HepG2 (cell line): Measurements from ENCODE around the gene MRPL27. TPM values are rescaled to one million over a fixed set of nuclear protein-coding genes. Genes with fewer than 3 reads are reported as not detected.
A peak's percentile ranks its signal among the peaks of the same experiment; 100 is the strongest.

Experiments used
- ATAC-seq: fragments of 200-7000 bp; cut with Tn5 transposase; 3 replicates; pipeline ENCODE4 v1.9.1; 2020; ENCODE audit warnings: mild to moderate bottlenecking, moderate library complexity
- BruUV-seq: library from RNA; stranded (reverse); fragments of 400-500 nt; replicated peaks from 2 replicates; lab custom pipeline; 2021; lab: Mats Ljungman, UMichigan
- CTCF ChIA-PET: fragments of 300-600 bp; formaldehyde crosslinking; extraction: SDS; loops from one replicate; lab custom pipeline; 2021; ENCODE audit warnings: low total read pairs, inconsistent platforms, low intra/inter-chr PET ratio; lab: Yijun Ruan, JAX
- POLR2A ChIA-PET: fragments of 350-600 bp; sonication (Branson Sonifier 250); formaldehyde crosslinking; loops from one replicate; lab custom pipeline; 2020; ENCODE audit warnings: antibody characterized with exemption, inconsistent platforms; lab: Yijun Ruan, JAX
- DNase-seq: peaks from one replicate; pipeline ENCODE4 v3.0.0-alpha.2; 2015; ENCODE audit warnings: low spot score
- FAIRE-seq: peaks from 3 replicates; lab custom pipeline; 2011; peaks lifted over from hg19 to GRCh38; lab: Jason Lieb, UNC
- H2AFZ ChIP-seq: one replicate; pipeline ENCODE4 v1.6.1; 2011; ENCODE audit warnings: low read length, inconsistent platforms
- H3K27ac ChIP-seq: fragments of 300-600 bp; 3 replicates; pipeline ENCODE4 v1.8.0; 2011; ENCODE audit warnings: mixed run types, mild to moderate bottlenecking, mixed read lengths, low read length, inconsistent platforms; ENCODE audit not compliant: insufficient read depth; ENCODE audit errors: extremely low read length
- H3K27me3 ChIP-seq, 2 experiments: fragments of 200-600 bp in 1 of 2; 2 replicates in 1 of 2; 3 replicates in 1 of 2; pipeline versions ENCODE4 v1.6.0 to v1.8.0; 2011; ENCODE audit warnings: low read length in 2 of 2, mild to moderate bottlenecking in 2 of 2, moderate library complexity in 2 of 2, inconsistent platforms in 1 of 2; ENCODE audit not compliant: insufficient read depth in 2 of 2, control insufficient read depth in 1 of 2
- H3K36me3 ChIP-seq, 2 experiments: fragments of 200-600 bp in 1 of 2; replicated peaks in 1 of 2; 2 replicates in 1 of 2; 3 replicates in 1 of 2; pipeline versions ENCODE4 v1.5.1 to v1.8.0; 2011; ENCODE audit warnings: low read length in 2 of 2, inconsistent platforms in 1 of 2; ENCODE audit not compliant: insufficient read depth in 2 of 2, control insufficient read depth in 1 of 2
- H3K4me1 ChIP-seq: 2 replicates; pipeline ENCODE4 v1.5.1; 2012; ENCODE audit warnings: low read length, inconsistent platforms; ENCODE audit not compliant: insufficient read depth
- H3K4me2 ChIP-seq: 2 replicates; pipeline ENCODE4 v1.6.0; 2011; ENCODE audit warnings: low read depth, low read length, inconsistent platforms
- H3K4me3 ChIP-seq, 3 experiments: fragments of 200-600 bp in 1 of 3; sonication (generic), shearing (Covaris generic) in 1 of 3; replicated peaks in 1 of 3; 2 replicates each; pipeline ENCODE4 v1.5.1; 2011 to 2016; ENCODE audit warnings: low read length in 3 of 3, inconsistent platforms in 2 of 3, low read depth in 2 of 3, mild to moderate bottlenecking in 2 of 3, control low read depth in 1 of 3, mixed read lengths in 1 of 3; ENCODE audit not compliant: insufficient read depth in 1 of 3
- H3K79me2 ChIP-seq: one replicate; pipeline ENCODE4 v1.6.1; 2011; ENCODE audit warnings: low read length, inconsistent platforms; ENCODE audit not compliant: insufficient read depth
- H3K9ac ChIP-seq: 2 replicates; pipeline ENCODE4 v1.6.0; 2011; ENCODE audit warnings: mild to moderate bottlenecking, low read depth, low read length, inconsistent platforms; ENCODE audit not compliant: insufficient read depth
- H3K9me3 ChIP-seq: 2 replicates; pipeline ENCODE4 v1.5.1; 2012; ENCODE audit warnings: mild to moderate bottlenecking, low read length
- H4K20me1 ChIP-seq: 2 replicates; pipeline ENCODE4 v1.6.0; 2011; ENCODE audit warnings: inconsistent platforms, mild to moderate bottlenecking, low read length, moderate library complexity; ENCODE audit not compliant: insufficient read depth
- AGO2 ChIP-seq: fragments of 200-400 bp; formaldehyde crosslinking; optimal IDR thresholded peaks from 2 replicates; pipeline ENCODE3; 2017; ENCODE audit warnings: mild to moderate bottlenecking, low read depth, low read length, moderate library complexity
- POLR2G ChIP-seq: fragments of 200-400 bp; formaldehyde crosslinking; IDR thresholded peaks from 2 replicates; pipeline ENCODE4 v1.6.1; 2018; ENCODE audit warnings: mild to moderate bottlenecking, low read depth, low read length, moderate library complexity
- ZNF614 ChIP-seq: IDR thresholded peaks from 2 replicates; pipeline ENCODE4 v1.6.1; 2018; ENCODE audit warnings: missing biosample characterization, missing genetic modification reagents, inconsistent platforms, borderline replicate concordance
- ZNF652 ChIP-seq: IDR thresholded peaks from 2 replicates; pipeline ENCODE4 v1.6.1; 2016; ENCODE audit warnings: low read depth, borderline replicate concordance
- WGBS: methylation state at CpG from one replicate; pipeline ENCODE4 v1.1.6; 2017; ENCODE audit warnings: low lambda C conversion rate; 5-methylcytosine and 5-hydroxymethylcytosine counted together
- in situ Hi-C: cut with HindIII; loops from 2 replicates; pipeline ENCODE4 v1.10.0; 2017; ENCODE audit warnings: low pct_unique_long_range_greater_than_20kb; ENCODE audit not compliant: extremely low pct_ligation_motif_present
- intact Hi-C: fragments of 100-400 bp; cut with micrococcal nuclease; formaldehyde crosslinking; loops from one replicate; pipeline ENCODE4 v1.10.0; 2022; ENCODE audit not compliant: unreplicated experiment
- polyA plus RNA-seq, 8 experiments: library from polyadenylated mRNA; depleted of rRNA in 3 of 8; stranded (reverse) in 7 of 8; unstranded in 1 of 8; fragments of >200 nt; fragmentation: Illumina TruSeq in 4 of 8; extraction: Trizol in 4 of 8; gene quantifications; 2 replicates each; pipeline versions ENCODE4 v1.2.1 to v1.2.3, GENCODE V29; 2011 to 2016; ENCODE audit warnings: low read depth in 4 of 8, missing spikeins in 1 of 8, mixed read lengths in 1 of 8; ENCODE audit not compliant: insufficient read depth in 1 of 8
- total RNA-seq, 5 experiments: library from RNA; depleted of rRNA; stranded (reverse); fragments of >200 nt; fragmentation: Illumina TruSeq; extraction: Trizol; gene quantifications; 2 replicates each; pipeline ENCODE4 v1.2.3, GENCODE V29; 2016; ENCODE audit warnings: low read depth in 1 of 5
- TF ChIP-seq, protein P1 (sequence below): sonication (generic); formaldehyde crosslinking; IDR thresholded peaks from 2 replicates; pipeline ENCODE4 v1.4.0; 2020; ENCODE audit warnings: missing genetic modification reagents

MRPL27 gene
- total and polyA plus RNA-seq, 2 of the 13 experiments (the other 11 are each of a cell fraction or from before 2014, with no cell fraction given): 137 to 217 TPM

DNA sequence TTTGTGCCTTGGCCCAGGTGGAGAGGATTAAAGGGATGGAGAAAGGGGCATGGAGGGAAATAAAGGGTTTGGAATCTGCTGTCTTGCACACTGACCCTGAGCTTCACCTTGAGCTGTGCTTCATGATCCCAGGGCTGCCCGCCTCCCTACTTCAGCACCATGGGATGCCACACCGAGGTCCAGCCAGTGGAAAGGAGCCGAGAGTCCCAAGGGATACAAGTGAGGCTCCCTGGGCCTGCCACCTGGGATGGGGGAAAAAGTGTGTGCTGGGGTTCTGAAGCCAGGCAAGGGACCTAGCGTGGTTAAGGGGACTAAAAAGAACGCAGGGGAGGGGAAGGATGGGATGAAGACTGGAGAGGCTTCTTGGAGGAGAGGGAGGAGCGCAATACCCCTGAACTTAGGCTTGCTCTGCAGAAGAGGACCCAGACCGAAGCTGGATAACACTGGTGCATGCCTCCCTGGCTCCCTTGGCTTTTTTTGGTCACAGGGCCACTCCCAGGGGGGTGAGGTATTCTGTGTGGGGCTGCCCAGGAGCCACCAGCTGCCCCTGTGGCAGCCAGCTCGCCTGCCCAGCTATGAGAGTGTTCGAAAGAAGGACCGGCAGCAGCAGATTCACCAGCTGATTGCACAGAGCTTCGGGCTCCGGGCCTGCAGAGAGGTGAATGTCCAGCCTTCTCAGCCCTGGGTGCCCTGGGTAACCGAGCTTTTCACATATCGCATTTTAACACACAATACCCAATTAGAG lies 7.2 kb downstream of the MRPL27 start:
- H3K9me3 ChIP-seq: no peaks in the 10 kb centered on the region
- no peak for FAIRE-seq
- peaks cover 37% of the 10 kb centered on the region for H3K4me1 ChIP-seq
- H4K20me1 ChIP-seq: no peaks in the 10 kb centered on the region
- in situ Hi-C loops: no loop called here
- peaks cover 13% of the 10 kb centered on the region for H3K79me2 ChIP-seq
- H3K4me2 ChIP-seq: no peak overlapping the region
- ChIA-PET CTCF (no interaction called here), POLR2A (interaction anchor here (2.0 kb wide), 1 partner anchor 31 kb away, joined by 12 read pairs; the partner anchor contains the start of gene LRRC59)
- H3K4me3 ChIP-seq: no peak overlapping the region
- intact Hi-C loops: no loop called here
- no peaks in the 10 kb centered on the region for H3K27me3 ChIP-seq
- peaks cover 33 to 57% of the 10 kb centered on the region in 2 experiments for H3K36me3 ChIP-seq
- no peak for DNase-seq
- H2AFZ ChIP-seq: no peak overlapping the region
- 94% methylated on average over 14 of the region's 14 CpGs for WGBS
- ATAC-seq: no peak
- TF ChIP-seq POLR2G (peak; percentile 24; the same call in 1 of the 2 replicates), ZNF614 (CRISPR knock-in tag) (no peak), AGO2 (peak; percentile 24)
- TF ChIP-seq, all 625 proteins: peak for 2
- Histone ChIP-seq H3K27ac (no peak overlapping the region), H3K9ac (no peak overlapping the region)
- no TSS peak for BruUV-seq

DNA sequence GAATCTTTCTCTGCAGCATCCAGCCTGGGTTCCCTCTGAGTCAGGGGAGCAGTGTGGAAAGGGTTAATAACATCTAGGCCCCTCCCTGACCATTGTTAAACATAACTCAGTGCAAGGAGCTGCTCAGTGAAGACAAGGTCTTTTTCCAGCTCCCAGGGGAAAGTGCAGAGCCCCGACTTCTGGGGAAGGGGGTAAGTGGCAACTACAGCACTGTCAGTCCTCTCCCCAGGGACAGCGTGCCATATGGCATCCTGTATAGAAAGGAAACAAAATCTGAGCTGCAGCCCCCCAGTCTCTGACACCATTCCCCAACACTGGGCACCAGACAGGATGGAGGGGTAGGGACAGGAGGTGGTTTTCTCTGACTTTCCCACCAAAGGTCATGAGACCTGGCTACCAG lies 7.8 kb downstream of the MRPL27 start:
- Histone ChIP-seq H4K20me1 (no peaks in the 10 kb centered on the region), H3K4me1 (peaks cover 30% of the 10 kb centered on the region), H3K27ac (no peak overlapping the region), H3K79me2 (peaks cover 7% of the 10 kb centered on the region), H3K4me3 (no peak overlapping the region), H3K9me3 (no peaks in the 10 kb centered on the region), H3K4me2 (no peak overlapping the region), H3K36me3 (peaks cover 28 to 51% of the 10 kb centered on the region in 2 experiments), H2AFZ (no peak overlapping the region), H3K27me3 (no peaks in the 10 kb centered on the region), H3K9ac (no peak overlapping the region)
- FAIRE-seq (no peak), ATAC-seq (no peak), DNase-seq (no peak)
- whole genome bisulfite sequencing: 76% methylated on average over 2 of the region's 2 CpGs
- POLR2A ChIA-PET: interaction anchor here (2.0 kb wide), 1 partner anchor 32 kb away, joined by 12 read pairs; the partner anchor contains the start of gene LRRC59
- CTCF ChIA-PET: no interaction called here
- no TSS peak for BruUV-seq
- TF ChIP-seq ZNF652 (CRISPR knock-in tag): peak; percentile 77
- TF ChIP-seq, protein P1, sequence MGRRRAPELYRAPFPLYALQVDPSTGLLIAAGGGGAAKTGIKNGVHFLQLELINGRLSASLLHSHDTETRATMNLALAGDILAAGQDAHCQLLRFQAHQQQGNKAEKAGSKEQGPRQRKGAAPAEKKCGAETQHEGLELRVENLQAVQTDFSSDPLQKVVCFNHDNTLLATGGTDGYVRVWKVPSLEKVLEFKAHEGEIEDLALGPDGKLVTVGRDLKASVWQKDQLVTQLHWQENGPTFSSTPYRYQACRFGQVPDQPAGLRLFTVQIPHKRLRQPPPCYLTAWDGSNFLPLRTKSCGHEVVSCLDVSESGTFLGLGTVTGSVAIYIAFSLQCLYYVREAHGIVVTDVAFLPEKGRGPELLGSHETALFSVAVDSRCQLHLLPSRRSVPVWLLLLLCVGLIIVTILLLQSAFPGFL (CRISPR knock-in tag): no peak
- intact Hi-C loops: no loop called here
- in situ Hi-C loops: no loop called here
